GM12872 (cell line): Measurements from ENCODE around the gene PHLPP1.

Experiments used
- CTCF ChIP-seq: IDR thresholded peaks from 3 replicates; pipeline ENCODE4 v1.5.1; 2011; ENCODE audit warnings: low read depth, mild to moderate bottlenecking, low read length, moderate library complexity; ENCODE audit not compliant: insufficient read depth

Gene PHLPP1

GRCh38 chr18:62729487-62730386 lies 14.4 kb downstream of the PHLPP1 start:
- no peak for TF ChIP-seq CTCF

GRCh38 chr18:62730941-62731340 lies 15.6 kb downstream of the PHLPP1 start:
- TF ChIP-seq CTCF, result no peak

- TF ChIP-seq CTCF, result no peak
Measured at GRCh38 chr18:62732617-62733016, 17.3 kb downstream of the PHLPP1 start.

GRCh38 chr18:62734290-62734689 lies 18.9 kb downstream of the PHLPP1 start:
- no peak for TF ChIP-seq CTCF

GRCh38 chr18:62735387-62735786 lies 20.0 kb downstream of the PHLPP1 start:
- TF ChIP-seq CTCF, result no peak

GRCh38 chr18:62736077-62736855 lies 20.9 kb downstream of the PHLPP1 start:
- no peak for TF ChIP-seq CTCF

- no peak for TF ChIP-seq CTCF
Measured at GRCh38 chr18:62737241-62737873, 22.0 kb downstream of the PHLPP1 start.
